Naive thymus-derived CD4-positive, alpha-beta T cell (primary cell): ENCODE results near the gene CCDC87. TPM values are rescaled to one million over a fixed set of nuclear protein-coding genes. Genes with fewer than 3 reads are reported as not detected.
A peak's percentile ranks its signal among the peaks of the same experiment; 100 is the strongest.

Experiments
- ATAC-seq: fragments of 150-1000 bp; cut with Tn5 transposase; 2 replicates; pipeline ENCODE4 v1.10.0; 2021; ENCODE audit warnings: mild to moderate bottlenecking, moderate library complexity
- CTCF ChIA-PET: fragments of 350-600 bp; sonication (Branson Sonifier 250); formaldehyde crosslinking; loops from one replicate; lab custom pipeline; 2021; ENCODE audit warnings: antibody characterized with exemption; lab: Charles Lee
- POLR2A ChIA-PET: fragments of 350-600 bp; sonication (Branson Sonifier 250); formaldehyde crosslinking; loops from one replicate; lab custom pipeline; 2021; ENCODE audit warnings: antibody characterized with exemption, inconsistent platforms; lab: Charles Lee
- DNase-seq, 9 donors: peaks; one replicate each; pipeline versions ENCODE4 v3.0.0 to v3.0.0-alpha.2; 2020 to 2022; ENCODE audit warnings: mixed read lengths in 1 of 9
- H3K27ac ChIP-seq: one replicate; pipeline ENCODE4 v1.7.0; 2013; ENCODE audit warnings: mild to moderate bottlenecking, low read depth, low read length, moderate library complexity
- H3K27me3 ChIP-seq, 2 donors: one replicate each; pipeline ENCODE4 v1.7.0; 2013; ENCODE audit warnings: low read length in 2 of 2, mild to moderate bottlenecking in 2 of 2, moderate library complexity in 2 of 2; ENCODE audit not compliant: control insufficient read depth in 2 of 2, insufficient read depth in 2 of 2
- H3K36me3 ChIP-seq, 3 experiments: 1 replicate in 2 of 3; 2 replicates in 1 of 3; pipeline ENCODE4 v1.7.0; 2013; ENCODE audit warnings: low read length in 3 of 3, mild to moderate bottlenecking in 3 of 3, moderate library complexity in 1 of 3; ENCODE audit not compliant: insufficient read depth in 3 of 3, control insufficient read depth in 2 of 3
- H3K4me1 ChIP-seq, 2 donors: one replicate each; pipeline ENCODE4 v1.7.0; 2013; ENCODE audit warnings: low read length in 2 of 2, mild to moderate bottlenecking in 2 of 2, moderate library complexity in 1 of 2; ENCODE audit not compliant: control insufficient read depth in 2 of 2, insufficient read depth in 2 of 2
- H3K4me3 ChIP-seq: 2 replicates; pipeline ENCODE4 v1.7.0; 2013; ENCODE audit warnings: mild to moderate bottlenecking, low read length
- H3K9me3 ChIP-seq, 3 experiments: 1 replicate in 2 of 3; 2 replicates in 1 of 3; pipeline ENCODE4 v1.7.0; 2013; ENCODE audit warnings: low read length in 3 of 3; ENCODE audit not compliant: control insufficient read depth in 2 of 3
- H3K27ac Mint-ChIP-seq, 9 donors: one replicate each; pipeline ENCODE4 v1.8.0; 2020 to 2022; ENCODE audit warnings: mixed read lengths in 9 of 9, mild to moderate bottlenecking in 8 of 9, moderate library complexity in 5 of 9, inconsistent platforms in 2 of 9
- H3K27me3 Mint-ChIP-seq, 5 donors: one replicate each; pipeline ENCODE4 v1.8.0; 2021 to 2022; ENCODE audit warnings: mixed read lengths in 5 of 5, mild to moderate bottlenecking in 1 of 5
- H3K36me3 Mint-ChIP-seq, 5 donors: one replicate each; pipeline ENCODE4 v1.8.0; 2020 to 2022; ENCODE audit warnings: mixed read lengths in 5 of 5, mild to moderate bottlenecking in 3 of 5, inconsistent platforms in 1 of 5
- H3K4me1 Mint-ChIP-seq, 7 donors: one replicate each; pipeline ENCODE4 v1.8.0; 2020 to 2022; ENCODE audit warnings: mixed read lengths in 7 of 7, mild to moderate bottlenecking in 3 of 7, inconsistent platforms in 1 of 7
- H3K4me3 Mint-ChIP-seq, 10 donors: one replicate each; pipeline ENCODE4 v1.8.0; 2020 to 2022; ENCODE audit warnings: mild to moderate bottlenecking in 10 of 10, mixed read lengths in 10 of 10, moderate library complexity in 6 of 10, inconsistent platforms in 2 of 10
- H3K9me3 Mint-ChIP-seq, 11 donors: one replicate each; pipeline ENCODE4 v1.8.0; 2020 to 2022; ENCODE audit warnings: mixed read lengths in 11 of 11, mild to moderate bottlenecking in 4 of 11, inconsistent platforms in 1 of 11, moderate library complexity in 1 of 11
- intact Hi-C, 2 donors: fragments of 100-400 bp; cut with micrococcal nuclease; formaldehyde crosslinking; loops; one replicate each; pipeline ENCODE4 v1.15.1; 2023
- polyA plus RNA-seq, 2 donors: library from polyadenylated mRNA; unstranded; fragments of 300-500 nt; fragmentation: Illumina TruSeq; gene quantifications; one replicate each; pipeline ENCODE4 v1.2.3, GENCODE V29; 2021
- total RNA-seq, 6 experiments: library from RNA in 5 of 6; stranded (reverse) in 5 of 6; gene quantifications; 1 replicate in 5 of 6; 2 replicates in 1 of 6; pipeline ENCODE4 v1.2.3 and lab custom pipeline; 2021 to 2026

CCDC87 gene
- total and polyA plus RNA-seq, 7 experiments from 2014 or later = 0.11 to 1.2 (median 0.60) TPM; not detected in 3

GRCh38 chr11:66549696-66550095, 43.2 kb downstream of the CCDC87 start:
- H3K27ac ChIP-seq = no peak overlapping the region
- ChIA-PET CTCF (no interaction called here), POLR2A (no interaction called here)
- no peaks in the 10 kb centered on the region for H3K27me3 ChIP-seq
- H3K4me1 Mint-ChIP-seq = peaks cover 3 to 14% (median 6%) of the 10 kb centered on the region in 7 donors
- H3K36me3 Mint-ChIP-seq = no peaks in the 10 kb centered on the region
- no peaks in the 10 kb centered on the region for H3K9me3 Mint-ChIP-seq
- no peak for DNase-seq
- H3K27me3 Mint-ChIP-seq = peaks cover 0 to 16% (median 0%) of the 10 kb centered on the region in 5 donors
- H3K27ac Mint-ChIP-seq = no peak overlapping the region
- peaks cover 6 to 8% of the 10 kb centered on the region in 2 donors for H3K4me1 ChIP-seq
- intact Hi-C loops = loop anchor here in 1 of 2 donors (5.0 kb wide), 1 partner anchor 193 kb away; a partner anchor contains a TSS
- no peak overlapping the region for H3K4me3 Mint-ChIP-seq
- no peaks in the 10 kb centered on the region for H3K9me3 ChIP-seq
- H3K36me3 ChIP-seq = peaks cover 0 to 6% (median 0%) of the 10 kb centered on the region in 3 experiments
- no peak for ATAC-seq
- H3K4me3 ChIP-seq = no peak overlapping the region

- DNase-seq (no peak), ATAC-seq (no peak)
- POLR2A ChIA-PET = interaction anchor here (0.6 to 1.0 kb wide), 2 partner anchors 19 to 192 kb away, joined by 3 read pairs; partner anchors contain the start of gene CTSF
- intact Hi-C loops = loop anchor here in 1 of 2 donors (5.0 kb wide), 1 partner anchor 193 kb away; a partner anchor contains a TSS
- CTCF ChIA-PET = no interaction called here
- Histone ChIP-seq H3K36me3 (peaks cover 0 to 6% (median 0%) of the 10 kb centered on the region in 3 experiments), H3K27me3 (no peaks in the 10 kb centered on the region), H3K4me1 (peaks cover 12 to 13% of the 10 kb centered on the region in 2 donors), H3K9me3 (no peaks in the 10 kb centered on the region), H3K27ac (no peak overlapping the region), H3K4me3 (no peak overlapping the region)
- Mint-ChIP-seq H3K27me3 (peaks cover 0 to 16% (median 0%) of the 10 kb centered on the region in 5 donors), H3K9me3 (peaks cover 0 to 1% (median 0%) of the 10 kb centered on the region in 11 donors), H3K4me1 (peaks cover 8 to 21% (median 12%) of the 10 kb centered on the region in 7 donors), H3K27ac (peak overlapping the region in 2 of 9 donors; percentile 21 to 25), H3K36me3 (no peaks in the 10 kb centered on the region), H3K4me3 (peak overlapping the region in 5 of 10 donors; percentile 26 to 76 (median 44))
Measured at GRCh38 chr11:66548774-66549630, 43.9 kb downstream of the CCDC87 start.

- peaks cover 19 to 21% of the 10 kb centered on the region in 2 donors for H3K4me1 ChIP-seq
- Mint-ChIP-seq H3K4me3 (peak overlapping the region in 5 of 10 donors; percentile 4 to 76 (median 21)), H3K27ac (no peak overlapping the region), H3K27me3 (peaks cover 0 to 16% (median 0%) of the 10 kb centered on the region in 5 donors), H3K9me3 (peaks cover 0 to 1% (median 0%) of the 10 kb centered on the region in 11 donors), H3K36me3 (no peaks in the 10 kb centered on the region), H3K4me1 (peaks cover 10 to 30% (median 21%) of the 10 kb centered on the region in 7 donors)
- H3K36me3 ChIP-seq = peaks cover 0 to 6% (median 0%) of the 10 kb centered on the region in 3 experiments
- intact Hi-C loops = loop anchor here in 1 of 2 donors (5.0 kb wide), 1 partner anchor 194 kb away; a partner anchor contains a TSS
- H3K27me3 ChIP-seq = no peaks in the 10 kb centered on the region
- CTCF ChIA-PET = no interaction called here
- DNase-seq = no peak
- no peaks in the 10 kb centered on the region for H3K9me3 ChIP-seq
- ATAC-seq = no peak
- no peak overlapping the region for H3K4me3 ChIP-seq
- H3K27ac ChIP-seq = no peak overlapping the region
- POLR2A ChIA-PET = interaction anchor here (0.6 to 1.0 kb wide), 2 partner anchors 20 to 61 kb away, joined by 3 read pairs; partner anchors contain the start of gene CTSF
Measured at GRCh38 chr11:66548041-66548440, 44.8 kb downstream of the CCDC87 start.

- ChIA-PET CTCF (interaction anchor here (0.5 kb wide), 1 partner anchor 91 kb away, joined by 3 read pairs; no protein-coding TSS in a partner anchor), POLR2A (interaction anchor here (0.6 to 2.3 kb wide), 2 partner anchors 62 to 69 kb away, joined by 3 to 11 read pairs; partner anchors contain the start of gene RBM14)
- Histone ChIP-seq H3K27me3 (no peaks in the 10 kb centered on the region), H3K4me1 (peaks cover 19 to 21% of the 10 kb centered on the region in 2 donors), H3K9me3 (no peaks in the 10 kb centered on the region), H3K27ac (no peak overlapping the region), H3K4me3 (no peak overlapping the region), H3K36me3 (peaks cover 0 to 9% (median 4%) of the 10 kb centered on the region in 3 experiments)
- Mint-ChIP-seq H3K4me1 (peaks cover 10 to 34% (median 24%) of the 10 kb centered on the region in 7 donors), H3K27ac (no peak overlapping the region), H3K4me3 (peak overlapping the region in 3 of 10 donors; percentile 17 to 84 (median 51)), H3K36me3 (peaks cover 0 to under 1% (median 0%) of the 10 kb centered on the region in 5 donors), H3K9me3 (peaks cover 0 to 1% (median 0%) of the 10 kb centered on the region in 11 donors), H3K27me3 (peaks cover 0 to 16% (median 0%) of the 10 kb centered on the region in 5 donors)
- DNase-seq (no peak), ATAC-seq (no peak)
- intact Hi-C loops = loop anchor here (2.0 to 5.0 kb wide), 5 partner anchors 21 to 197 kb away; partner anchors contain the start of genes BBS1 (in 1 of the 2), CTSF (in 1 of the 2) and RBM14 (in 1 of the 2)
Measured at GRCh38 chr11:66547662-66548009, 45.2 kb downstream of the CCDC87 start.

- Mint-ChIP-seq H3K27me3 (peaks cover 0 to 16% (median 0%) of the 10 kb centered on the region in 5 donors), H3K4me1 (peaks cover 13 to 39% (median 29%) of the 10 kb centered on the region in 7 donors), H3K9me3 (peaks cover 0 to 1% (median 0%) of the 10 kb centered on the region in 11 donors), H3K4me3 (peak overlapping the region; percentile 79 to 90 (median 86)), H3K27ac (peak overlapping the region in 2 of 9 donors; percentile 9 to 86), H3K36me3 (peaks cover 0 to 6% (median 3%) of the 10 kb centered on the region in 5 donors)
- H3K27ac ChIP-seq = no peak overlapping the region
- H3K4me3 ChIP-seq = no peak overlapping the region
- DNase-seq = no peak
- CTCF ChIA-PET = interaction anchor here (0.5 to 0.6 kb wide), 2 partner anchors 92 to 134 kb away, joined by 3 read pairs; no protein-coding TSS in a partner anchor
- no peaks in the 10 kb centered on the region for H3K27me3 ChIP-seq
- POLR2A ChIA-PET = interaction anchor here (0.5 to 2.8 kb wide), 4 partner anchors 18 to 400 kb away, joined by 3 to 11 read pairs (median 7); partner anchors contain the start of genes RBM14 and RBM4B
- peaks cover 19 to 21% of the 10 kb centered on the region in 2 donors for H3K4me1 ChIP-seq
- H3K36me3 ChIP-seq = peaks cover 0 to 14% (median 9%) of the 10 kb centered on the region in 3 experiments
- intact Hi-C loops = loop anchor here (1.0 to 5.0 kb wide), 11 partner anchors 22 to 198 kb away; partner anchors contain the start of genes BBS1 (in 2 of the 2), DPP3 (in 2 of the 2), RBM14 (in 2 of the 2) and RBM4B (in 2 of the 2)
- no peak for ATAC-seq
- H3K9me3 ChIP-seq = no peaks in the 10 kb centered on the region
Measured at GRCh38 chr11:66546966-66547661, 45.7 kb downstream of the CCDC87 start.
